Adrenal gland (tissue), 12 donors: ENCODE measurements around the gene COL8A1. TPM values are rescaled to one million over a fixed set of nuclear protein-coding genes. Genes with fewer than 3 reads are reported as not detected.

Source experiments
- DNase-seq, 7 donors: peaks; one replicate each; pipeline ENCODE4 v3.0.0-alpha.2; 2019 to 2020
- H3K27ac ChIP-seq, 5 donors: fragments of 200-600 bp; sonication (generic) in 4 of 5; 1 replicate in 3 of 5; 2 replicates in 2 of 5; pipeline versions ENCODE4 v1.5.1 to v1.8.0; 2016 to 2020; ENCODE audit warnings: mild to moderate bottlenecking in 1 of 5
- H3K27me3 ChIP-seq: fragments of 200-600 bp; 2 replicates; pipeline ENCODE4 v1.8.0; 2021
- H3K36me3 ChIP-seq, 2 donors: fragments of 200-600 bp; replicated peaks in 1 of 2; 1 replicate in 1 of 2; 2 replicates in 1 of 2; pipeline versions ENCODE4 v1.5.1 to v1.8.0; 2018 to 2022
- H3K4me1 ChIP-seq, 2 donors: fragments of 200-600 bp; replicated peaks in 1 of 2; 1 replicate in 1 of 2; 2 replicates in 1 of 2; pipeline versions ENCODE4 v1.5.1 to v1.8.0; 2018 to 2021
- H3K4me3 ChIP-seq, 4 donors: fragments of 200-600 bp; sonication (generic) in 3 of 4; one replicate each; pipeline ENCODE4 v1.5.1; 2016 to 2018
- H3K9me3 ChIP-seq, 3 donors: fragments of 200-600 bp; sonication (generic) in 1 of 3; replicated peaks in 1 of 3; 1 replicate in 2 of 3; 2 replicates in 1 of 3; pipeline versions ENCODE4 v1.5.1 to v1.8.0; 2016 to 2021
- CTCF ChIP-seq, 6 experiments: fragments of 450-650 bp in 4 of 6; fragments of 200-600 bp in 2 of 6; sonication (generic) in 1 of 6; IDR thresholded peaks; 1 replicate in 5 of 6; 2 replicates in 1 of 6; pipeline versions ENCODE4 v1.5.1 to v1.8.0; 2016 to 2021; ENCODE audit warnings: antibody characterized with exemption in 6 of 6, mild to moderate bottlenecking in 2 of 6, moderate library complexity in 1 of 6
- POLR2A ChIP-seq, 2 donors: fragments of 450-650 bp; IDR thresholded peaks; one replicate each; pipeline ENCODE4 v1.6.1; 2017; ENCODE audit warnings: antibody characterized with exemption in 2 of 2, mild to moderate bottlenecking in 2 of 2, moderate library complexity in 1 of 2
- WGBS, 4 donors: extraction: QIAGEN DNeasy Blood & Tissue Kit in 2 of 4; methylation state at CpG; one replicate each; pipeline versions ENCODE4 v1.1.5 to v1.1.7; 2013 to 2017; 5-methylcytosine and 5-hydroxymethylcytosine counted together
- intact Hi-C, 2 donors: fragments of 100-400 bp; cut with DNase I; formaldehyde crosslinking; loops; one replicate each; pipeline versions ENCODE4 v1.14.1 to v1.15.0; 2022 to 2023
- polyA plus RNA-seq, 3 donors: library from polyadenylated mRNA; stranded (reverse); fragments of 200-250 nt in 2 of 3; fragments of 350-450 nt in 1 of 3; fragmentation: Illumina TruSeq in 1 of 3; extraction: RNeasy Lipid Tissue Mini Kit (QIAGEN cat#74804) in 1 of 3; gene quantifications; one replicate each; pipeline ENCODE4 v1.2.3, GENCODE V29; 2013 to 2014
- total RNA-seq, 9 donors: library from RNA; depleted of rRNA in 4 of 9; stranded (reverse); fragments of >200 nt in 4 of 9; fragments of 120-200 nt in 1 of 9; fragmentation: NEBNext Ultra II Directional in 1 of 9; extraction: Animal tissue kit (Norgen Biotek cat#: 25700) in 1 of 9; gene quantifications; one replicate each; pipeline versions ENCODE4 v1.1.0 to v1.2.4, GENCODE V29; 2013 to 2023
- donor health status: healthy with polysubstance abuse.
- donor health status: Bipolar disorder and iron deficiency.
- donor health status: DM: yes; HTN: yes; CAD: no.
- donor health status: DM: no; HTN: no; CAD: no.
- donor health status: DM: no; HTN: no; CAD: no.
- donor health status: DM: yes; HTN: yes; CAD: no.

The COL8A1 gene
- total and polyA plus RNA-seq, 12 donors, result 0.94 to 59.2 (median 15.9) TPM

GRCh38 chr3:99668044-99668443 is 29.6 kb downstream of the COL8A1 start:
- TF ChIP-seq POLR2A (IDR thresholded peaks at IDR 0.05) (no peak), CTCF (IDR thresholded peaks at IDR 0.05) (no peak)
- Histone ChIP-seq H3K27ac (peak overlapping the region in 1 of 5 donors; percentile 8), H3K36me3 (no peaks in the 10 kb centered on the region), H3K27me3 (no peaks in the 10 kb centered on the region), H3K9me3 (no peaks in the 10 kb centered on the region), H3K4me3 (no peak overlapping the region), H3K4me1 (no peaks in the 10 kb centered on the region)
- DNase-seq, result no peak
- 43 to 55% (median 49%) methylated on average over 2 of the region's 2 CpGs for WGBS, 4 donors
- intact Hi-C loops, result no loop called here

- Histone ChIP-seq H3K9me3 (no peaks in the 10 kb centered on the region), H3K27me3 (no peaks in the 10 kb centered on the region), H3K4me1 (no peaks in the 10 kb centered on the region), H3K36me3 (no peaks in the 10 kb centered on the region), H3K27ac (no peak overlapping the region), H3K4me3 (no peak overlapping the region)
- TF ChIP-seq POLR2A (IDR thresholded peaks at IDR 0.05), result no peak
- TF ChIP-seq CTCF (IDR thresholded peaks at IDR 0.05), result no peak
- intact Hi-C loops, result no loop called here
- DNase-seq, result no peak
- 73 to 78% (median 75%) methylated on average over 2 of the region's 2 CpGs for WGBS, 4 donors
Measured at GRCh38 chr3:99669879-99670555, 31.6 kb downstream of the COL8A1 start.

GRCh38 chr3:99670556-99670950 is 32.2 kb downstream of the COL8A1 start:
- H3K4me1 ChIP-seq, result no peaks in the 10 kb centered on the region
- 61 to 72% (median 69%) methylated on average over 2 of the region's 2 CpGs for WGBS, 4 donors
- no peak overlapping the region for H3K27ac ChIP-seq

More at GRCh38 chr3:99670556-99670950, 32.2 kb downstream of the COL8A1 start:
- Histone ChIP-seq H3K4me3 (no peak overlapping the region), H3K36me3 (no peaks in the 10 kb centered on the region), H3K9me3 (no peaks in the 10 kb centered on the region), H3K27me3 (no peaks in the 10 kb centered on the region)
- intact Hi-C loops, result no loop called here
- no peak for DNase-seq
- TF ChIP-seq POLR2A (IDR thresholded peaks at IDR 0.05), result no peak
- no peak for TF ChIP-seq CTCF (IDR thresholded peaks at IDR 0.05)
